Nucleus accumbens (tissue), 56 donors: ENCODE data around the gene STRIP1.
"Not testable (repeated sequence)": the region's sequence is repeated elsewhere in the genome, so short reads cannot be mapped to it uniquely, and the experiment has no call there.

Source experiments
- DNase-seq, 56 donors: peaks; one replicate each; lab custom pipeline; 2025; lab: John Stamatoyannopoulos, UW

The STRIP1 gene

DNA sequence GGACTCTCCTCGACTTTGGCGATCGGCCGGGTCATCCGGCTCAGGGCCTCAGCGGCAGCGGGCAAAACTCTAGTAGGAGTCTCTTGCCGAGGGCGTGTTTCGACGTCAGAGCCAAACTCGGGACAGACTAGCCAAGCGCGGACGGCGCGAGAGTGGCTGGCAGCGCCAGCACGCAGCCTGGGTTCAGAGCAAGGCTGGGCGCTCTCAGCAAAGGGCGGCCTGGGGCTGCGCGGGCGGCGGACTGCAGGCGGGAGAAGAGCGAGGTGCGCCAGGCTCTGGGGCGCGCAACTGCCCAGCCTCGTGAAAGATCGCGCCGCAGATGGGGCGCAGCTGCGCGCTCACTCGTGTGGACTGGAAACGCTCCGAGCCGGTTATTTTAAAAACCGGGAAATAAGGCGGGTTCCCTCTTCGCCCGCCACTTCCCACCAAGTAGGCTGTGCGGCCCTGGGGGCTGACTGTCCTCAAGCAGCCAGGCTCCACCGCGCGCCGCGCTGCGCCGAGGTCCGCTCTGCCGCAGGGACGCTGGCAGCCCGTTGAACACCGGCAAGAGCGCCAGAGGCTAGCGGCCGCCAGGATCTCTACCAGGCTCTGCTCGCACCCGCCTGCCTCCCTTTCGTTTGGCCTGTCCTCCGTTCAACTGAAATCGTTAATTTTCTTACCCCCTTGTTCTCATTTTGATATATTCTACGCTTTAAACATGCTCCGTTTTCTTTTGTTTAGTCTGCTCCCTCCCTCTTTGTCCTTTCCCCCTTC, 33.6 kb downstream of the STRIP1 start:
- no peak for DNase-seq

DNA sequence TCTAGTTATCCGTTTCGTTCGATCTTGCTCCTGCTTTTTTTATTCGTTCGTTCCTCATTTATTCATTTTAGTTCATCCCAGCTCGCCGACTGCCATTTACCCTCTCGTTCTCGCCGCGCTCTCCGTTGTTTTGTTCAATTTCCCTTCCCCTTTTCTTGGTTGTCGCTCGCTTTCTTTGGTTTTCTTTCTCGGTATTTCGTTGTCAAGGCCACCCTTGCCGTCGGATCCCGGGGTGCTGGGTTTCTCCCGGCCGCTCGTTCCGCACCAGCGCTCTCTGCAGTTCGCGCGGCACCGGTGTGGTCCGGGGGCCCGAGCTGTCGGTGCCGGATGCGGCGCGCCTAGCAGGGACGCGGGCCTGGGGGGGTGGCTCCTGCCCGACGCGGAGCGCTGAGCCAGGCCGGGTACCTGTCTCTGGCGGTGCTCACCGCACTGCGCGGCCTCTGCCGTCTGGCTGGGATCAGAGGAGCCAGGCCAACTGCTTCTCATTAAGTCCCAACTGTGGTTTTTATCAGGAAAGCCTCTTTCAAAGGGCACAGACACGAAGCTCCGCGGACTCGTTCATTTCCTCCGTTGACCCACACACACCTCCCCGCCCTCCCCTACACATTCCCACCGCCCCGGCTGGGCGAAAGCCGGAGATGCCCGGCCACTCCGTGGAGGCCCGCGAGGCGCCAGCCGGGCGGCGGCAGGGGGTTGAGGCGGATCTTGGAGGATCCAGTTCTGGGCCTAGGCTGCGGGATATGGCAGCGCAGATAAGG, 34.4 kb downstream of the STRIP1 start:
- DNase-seq = no peak

DNA sequence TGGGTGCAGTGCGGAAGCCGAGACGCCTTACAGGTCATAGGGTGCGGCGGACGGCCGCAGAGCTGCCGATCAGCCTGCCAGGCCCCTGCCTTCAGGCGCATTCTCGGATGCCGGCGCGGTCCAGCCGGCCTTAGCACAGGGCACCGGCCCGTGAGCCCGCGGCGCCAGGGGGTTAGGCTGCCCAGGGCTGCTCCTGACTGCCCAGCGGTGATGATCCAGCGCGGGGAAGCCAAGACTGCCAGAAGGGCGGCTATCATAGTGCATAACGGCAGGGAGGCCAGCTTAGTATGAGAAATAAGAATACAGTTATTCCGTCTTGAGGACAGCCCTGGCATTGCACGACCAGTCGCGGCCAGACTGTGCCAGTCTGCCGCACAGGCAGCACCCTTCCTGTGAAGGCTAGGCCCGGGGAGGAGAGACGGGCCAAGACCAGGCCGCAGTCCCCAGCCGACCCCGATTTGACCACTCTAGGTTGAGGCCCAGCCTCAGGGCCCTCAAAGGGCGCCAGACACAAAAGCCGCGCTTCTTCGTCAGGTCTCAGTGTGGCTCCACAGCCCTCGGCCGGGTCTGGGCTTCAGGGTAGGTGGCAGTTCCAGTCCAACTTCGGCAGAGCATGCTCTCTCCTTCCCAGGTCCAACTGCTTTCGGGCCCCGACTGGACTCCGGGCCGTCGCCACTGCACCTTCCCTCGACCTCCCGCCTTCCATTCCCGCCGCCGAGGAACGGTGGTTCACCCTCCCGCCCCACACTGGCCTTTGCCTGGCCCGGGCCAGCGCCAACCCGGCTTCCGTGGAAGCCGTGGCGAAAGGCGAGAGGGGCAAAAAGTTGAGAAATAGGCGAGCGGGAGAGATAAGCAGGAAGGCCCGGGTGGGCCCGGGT, 35.2 kb downstream of the STRIP1 start:
- DNase-seq = no peak

DNA sequence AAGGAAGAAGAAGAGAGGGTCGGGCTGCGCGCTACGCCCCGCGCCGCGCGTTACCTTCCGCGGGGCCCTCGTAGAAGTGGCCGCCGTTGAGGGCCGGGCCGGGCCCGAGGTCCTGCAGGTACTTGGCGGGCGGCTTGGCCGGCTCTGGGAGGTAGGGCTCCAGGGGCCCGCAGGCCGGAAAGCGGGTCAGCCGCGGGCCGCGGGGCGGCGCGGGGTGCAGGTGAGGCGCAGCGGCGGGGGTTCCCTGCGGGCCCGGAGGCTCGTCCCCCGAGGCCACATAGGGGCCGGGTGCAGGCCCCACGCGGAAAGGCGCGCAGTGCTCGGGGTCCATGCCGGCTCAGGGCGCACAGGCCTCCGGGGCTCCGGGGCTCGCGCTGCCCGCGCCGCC, 35.9 kb downstream of the STRIP1 start:
- no peak for DNase-seq

DNA sequence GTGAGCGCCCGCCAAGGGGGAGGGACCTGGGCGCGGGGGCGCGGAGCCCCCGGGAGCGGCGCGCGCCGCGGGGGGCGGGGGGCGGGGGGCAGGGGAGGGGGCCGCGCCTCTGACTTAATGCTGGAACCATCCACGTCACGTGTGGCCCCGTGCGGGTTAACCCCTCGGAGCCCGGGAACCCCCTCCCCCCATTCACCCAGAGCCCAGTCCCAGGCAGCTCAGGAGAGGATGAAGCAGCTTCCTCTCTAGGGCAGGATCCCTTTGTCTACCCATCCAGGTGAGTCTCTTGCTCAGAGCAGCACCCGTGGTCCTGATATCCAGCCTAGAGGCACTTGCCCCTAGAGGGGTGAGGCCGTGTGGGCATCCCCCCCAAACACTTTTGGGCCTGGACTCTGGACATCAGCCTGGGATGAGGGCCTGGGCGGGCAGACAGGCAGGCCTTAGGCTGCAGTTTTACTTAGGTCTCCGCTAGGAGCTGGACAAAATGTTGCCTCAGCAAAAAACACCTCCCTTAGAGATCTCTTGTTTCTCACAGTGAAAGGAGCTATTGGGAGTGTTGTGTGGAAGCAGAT, 36.3 kb downstream of the STRIP1 start, which contains the start of gene ALX3:
Gene ALX3, minus strand, starts transcription at position 2 of the 572 bp plus-strand sequence. CDS start 60 bp downstream, outside the sequence.
- DNase-seq = no peak

DNA sequence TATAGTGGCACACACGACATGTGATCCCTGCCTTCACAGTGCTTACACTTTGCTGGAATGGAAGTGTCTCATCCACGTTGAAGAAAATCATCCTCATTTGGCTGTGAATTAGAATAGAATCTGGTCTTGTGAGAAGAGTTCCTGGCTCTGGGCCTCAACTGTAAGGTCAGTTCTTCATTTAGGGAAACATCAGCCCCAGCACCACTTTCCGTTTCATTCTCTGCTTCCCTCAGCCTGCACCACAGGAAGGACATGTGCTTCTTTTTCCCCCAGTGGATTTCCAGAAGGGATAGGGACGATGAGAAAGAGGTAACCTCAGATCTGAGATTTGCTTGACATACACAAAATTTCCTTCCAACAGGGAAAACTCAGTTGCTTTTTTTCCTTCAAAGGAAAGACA, 39.7 kb downstream of the STRIP1 start:
- DNase-seq = no peak

DNA sequence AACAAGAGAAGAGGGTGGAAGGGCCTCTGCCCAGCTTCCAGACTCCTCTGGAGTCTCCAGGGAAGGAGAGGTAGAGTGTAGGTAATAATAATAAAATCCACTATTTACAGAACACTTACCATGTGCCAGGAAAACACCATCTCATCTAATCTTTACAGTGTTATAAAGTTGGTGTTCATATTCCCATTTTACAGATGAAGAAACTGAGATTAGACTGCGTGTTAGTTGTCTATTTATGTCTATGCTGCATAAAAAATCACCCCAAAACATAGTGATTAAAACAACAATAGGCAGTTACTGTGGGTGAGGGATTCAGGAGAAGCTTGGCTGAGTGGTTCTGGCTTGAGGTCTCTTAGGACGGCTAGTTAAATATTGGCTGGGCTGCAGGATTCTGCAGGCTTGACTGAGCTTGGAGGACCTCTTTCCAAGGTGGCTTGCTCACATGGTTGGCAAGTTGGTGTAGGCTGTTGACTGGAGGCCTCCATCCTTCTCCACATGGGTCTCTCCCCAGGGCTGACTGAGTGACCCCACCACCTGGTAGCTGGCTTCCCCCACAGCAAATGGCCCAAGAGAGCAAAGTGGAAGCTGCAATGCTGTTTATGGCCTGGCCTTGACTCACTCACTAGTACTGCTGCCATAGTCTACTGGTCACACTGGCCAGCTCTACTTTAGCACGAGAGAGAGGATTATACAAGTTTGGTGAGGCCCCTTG, 42.5 kb downstream of the STRIP1 start:
- DNase-seq = no peak

DNA sequence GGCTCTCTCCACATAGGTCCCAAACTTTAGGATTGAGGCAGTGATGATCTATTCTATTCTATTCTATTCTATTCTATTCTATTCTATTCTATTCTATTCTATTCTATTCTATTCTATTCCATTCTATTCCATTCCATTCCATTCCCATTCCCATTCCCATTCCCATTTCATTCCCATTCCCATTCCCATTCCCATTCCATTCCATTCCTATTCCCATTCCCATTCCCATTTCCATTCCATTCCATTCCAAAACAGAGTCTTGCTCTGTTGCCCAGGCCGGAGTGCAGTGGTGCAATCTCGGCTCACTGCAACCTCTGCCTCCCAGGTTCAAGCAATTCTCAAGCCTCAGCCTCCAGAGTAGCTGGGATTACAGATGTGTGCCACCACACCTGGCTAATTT, 45.6 kb downstream of the STRIP1 start:
- not testable (repeated sequence) for DNase-seq

DNA sequence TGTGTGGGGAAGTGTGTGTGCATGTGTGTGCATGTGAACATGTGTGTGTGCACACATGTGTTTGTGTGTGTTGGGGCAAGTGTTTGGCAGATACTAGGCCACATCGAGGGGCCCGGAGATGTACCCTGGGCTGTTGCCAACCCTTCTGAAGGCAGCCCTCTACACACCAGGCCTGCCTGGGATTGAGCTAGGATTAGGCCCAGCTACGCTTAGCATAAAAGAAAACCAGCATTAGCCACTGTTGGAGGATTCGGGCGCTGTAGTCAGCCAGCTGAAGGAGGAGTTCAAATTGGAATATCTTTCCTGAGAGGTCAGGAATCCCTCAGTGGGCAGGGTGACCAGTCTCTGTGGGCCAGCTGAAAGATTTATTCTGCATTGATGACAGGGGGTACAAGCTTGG, 46.6 kb downstream of the STRIP1 start:
- DNase-seq = no peak

DNA sequence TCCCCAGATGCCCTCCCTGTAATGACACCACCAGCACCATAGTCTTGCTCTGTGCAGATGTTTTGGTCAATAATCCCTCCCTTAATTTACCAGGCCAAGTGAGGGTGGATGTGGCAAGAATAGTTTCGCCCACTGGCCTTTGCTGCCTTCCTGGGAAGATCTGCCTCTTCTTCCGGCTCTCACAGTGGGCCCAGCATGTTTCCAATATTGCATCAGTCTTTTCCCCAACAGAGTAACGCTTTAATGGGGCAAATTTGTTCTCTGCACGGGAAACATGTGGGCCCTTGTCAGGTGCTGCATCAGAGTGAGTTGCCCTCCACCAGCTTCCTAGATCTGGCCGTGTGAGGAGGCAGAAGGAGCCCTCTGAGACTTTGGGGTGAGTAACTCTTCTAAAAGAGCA, 48.1 kb downstream of the STRIP1 start:
- DNase-seq = no peak

DNA sequence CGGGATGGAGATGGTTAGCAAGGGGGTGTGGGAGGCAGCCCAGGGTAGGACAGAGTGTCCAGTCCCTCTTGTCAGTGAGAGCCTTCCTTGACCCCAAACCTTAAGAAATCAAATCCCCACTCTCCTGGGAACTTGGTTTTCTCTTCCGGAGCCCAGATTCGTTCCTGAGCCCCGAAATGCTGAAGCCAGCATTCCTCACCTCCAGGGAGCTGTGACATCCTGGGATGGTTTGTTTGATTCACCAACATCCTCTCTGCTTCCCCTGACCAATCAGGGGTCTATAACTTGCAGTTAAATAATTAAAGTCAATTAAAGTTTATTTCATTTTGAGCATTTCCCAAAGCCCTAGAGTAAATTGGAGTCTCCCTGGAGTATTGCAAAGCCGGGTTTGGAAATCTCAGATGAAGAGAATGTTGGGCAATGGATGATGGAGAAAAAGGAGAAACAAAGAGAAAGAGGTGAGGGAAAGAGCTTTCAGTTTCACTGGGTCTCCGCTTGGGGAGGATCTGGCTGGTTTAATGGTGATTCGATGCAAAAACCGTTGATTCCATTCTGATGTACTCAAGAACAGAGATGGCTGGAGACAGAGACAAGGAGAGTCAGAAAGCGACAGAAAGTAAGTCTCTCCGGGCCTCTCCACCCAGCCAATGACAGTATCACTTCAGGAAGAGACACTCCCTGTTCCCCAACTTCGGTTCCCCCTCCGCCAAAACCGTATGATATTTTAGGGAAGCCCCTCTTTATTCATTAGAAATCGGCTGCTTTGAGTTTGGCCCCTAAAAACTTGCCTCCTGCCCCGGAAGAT, 48.8 kb downstream of the STRIP1 start:
- no peak for DNase-seq

DNA sequence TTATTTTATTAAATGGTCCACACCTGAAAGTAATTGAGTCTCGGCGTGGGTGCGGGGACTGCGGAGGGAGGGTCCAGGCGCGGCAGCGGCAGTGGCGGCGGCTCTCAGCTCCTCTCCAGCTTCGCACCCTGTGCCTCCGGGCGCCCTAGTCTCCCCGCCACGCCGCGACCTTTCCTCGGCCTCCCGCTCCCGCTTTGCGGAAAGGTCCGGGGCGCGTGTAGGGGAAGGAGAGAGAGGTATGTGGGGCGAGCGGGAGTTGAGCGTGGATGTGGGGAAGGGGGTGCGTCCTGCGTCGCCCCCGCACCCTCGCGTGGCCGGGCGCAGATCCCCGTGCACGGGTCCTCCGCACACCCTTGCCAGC, 49.4 kb downstream of the STRIP1 start:
- DNase-seq = no peak

DNA sequence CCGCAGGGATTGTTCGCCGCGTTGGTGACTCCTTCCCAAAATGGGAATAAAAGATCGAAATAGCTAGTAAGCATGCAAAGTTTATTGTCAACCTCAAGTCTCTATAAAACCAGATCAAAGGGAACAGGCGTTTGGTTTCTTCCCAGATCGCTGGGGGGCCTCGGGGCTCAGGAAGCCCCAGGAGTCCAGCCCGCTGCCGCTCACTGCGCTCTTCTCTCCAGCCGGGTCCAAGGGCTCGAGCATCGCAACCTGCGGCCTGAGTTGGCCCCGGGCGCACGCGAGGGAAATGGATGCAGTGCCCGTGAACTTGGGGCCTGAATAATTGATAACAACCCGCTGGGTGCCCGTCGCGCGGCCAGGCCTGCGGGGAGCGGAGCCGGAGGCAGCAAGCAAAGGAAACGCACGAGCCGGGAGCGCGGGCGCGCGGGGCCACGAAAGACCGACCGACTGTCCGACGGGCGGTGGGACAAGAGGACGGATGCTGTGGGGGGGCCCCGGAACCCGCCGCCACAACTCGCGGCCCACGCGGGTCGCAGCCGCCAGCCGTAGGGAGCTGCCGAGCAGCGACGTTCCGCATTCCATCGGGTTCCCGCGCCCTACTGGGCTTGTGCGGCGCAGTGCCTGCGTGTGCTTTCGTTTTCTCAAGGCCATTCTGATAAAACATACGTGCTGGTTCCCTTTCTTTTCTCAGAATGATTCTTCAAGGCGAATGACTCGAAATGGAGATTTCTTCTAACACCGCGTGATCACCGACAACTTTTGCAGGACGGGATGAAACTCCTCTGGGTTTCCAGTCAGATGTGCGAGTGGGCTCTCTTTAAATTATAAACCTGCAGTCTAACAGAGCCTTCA, 50.0 kb downstream of the STRIP1 start:
- no peak for DNase-seq

DNA sequence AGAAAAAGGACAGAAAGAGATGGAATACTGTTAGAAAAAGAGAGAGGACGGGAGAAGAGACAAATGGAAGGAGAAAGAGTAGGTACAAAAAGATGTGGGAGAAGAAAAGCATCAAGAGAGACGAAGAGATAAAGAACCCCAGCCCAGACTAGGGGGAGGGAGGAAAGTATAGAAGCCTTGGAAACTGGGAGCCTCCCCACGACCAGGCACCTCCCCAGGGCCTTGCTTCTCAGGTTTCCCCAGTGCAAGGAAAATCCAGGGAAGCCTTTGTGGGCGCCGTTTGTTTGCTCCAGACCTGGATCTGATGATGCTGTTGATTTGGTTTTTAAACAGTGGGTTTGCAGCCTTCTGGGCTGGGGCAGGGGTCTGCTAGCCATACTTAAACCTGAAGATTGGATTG, 51.2 kb downstream of the STRIP1 start:
- no peak for DNase-seq

DNA sequence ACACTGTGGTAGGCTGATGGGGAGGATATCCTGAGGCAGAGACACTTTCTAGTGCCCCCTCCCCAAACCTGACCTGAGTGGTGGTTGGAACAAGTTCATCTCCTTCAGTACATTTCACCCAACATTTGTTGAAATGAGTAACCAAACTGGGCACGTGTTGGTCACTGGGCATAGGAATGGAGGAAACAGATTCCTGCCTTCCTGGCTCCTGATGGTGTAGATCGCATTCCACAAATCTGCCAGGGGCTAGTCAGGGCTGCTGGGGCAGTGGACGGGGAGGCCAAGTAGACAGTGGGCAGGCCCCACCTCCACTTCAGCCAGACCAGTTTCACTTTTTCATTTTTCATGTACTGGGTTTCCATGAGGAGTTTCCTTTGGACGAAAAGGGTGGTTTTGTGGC, 52.5 kb downstream of the STRIP1 start:
- DNase-seq = no peak

DNA sequence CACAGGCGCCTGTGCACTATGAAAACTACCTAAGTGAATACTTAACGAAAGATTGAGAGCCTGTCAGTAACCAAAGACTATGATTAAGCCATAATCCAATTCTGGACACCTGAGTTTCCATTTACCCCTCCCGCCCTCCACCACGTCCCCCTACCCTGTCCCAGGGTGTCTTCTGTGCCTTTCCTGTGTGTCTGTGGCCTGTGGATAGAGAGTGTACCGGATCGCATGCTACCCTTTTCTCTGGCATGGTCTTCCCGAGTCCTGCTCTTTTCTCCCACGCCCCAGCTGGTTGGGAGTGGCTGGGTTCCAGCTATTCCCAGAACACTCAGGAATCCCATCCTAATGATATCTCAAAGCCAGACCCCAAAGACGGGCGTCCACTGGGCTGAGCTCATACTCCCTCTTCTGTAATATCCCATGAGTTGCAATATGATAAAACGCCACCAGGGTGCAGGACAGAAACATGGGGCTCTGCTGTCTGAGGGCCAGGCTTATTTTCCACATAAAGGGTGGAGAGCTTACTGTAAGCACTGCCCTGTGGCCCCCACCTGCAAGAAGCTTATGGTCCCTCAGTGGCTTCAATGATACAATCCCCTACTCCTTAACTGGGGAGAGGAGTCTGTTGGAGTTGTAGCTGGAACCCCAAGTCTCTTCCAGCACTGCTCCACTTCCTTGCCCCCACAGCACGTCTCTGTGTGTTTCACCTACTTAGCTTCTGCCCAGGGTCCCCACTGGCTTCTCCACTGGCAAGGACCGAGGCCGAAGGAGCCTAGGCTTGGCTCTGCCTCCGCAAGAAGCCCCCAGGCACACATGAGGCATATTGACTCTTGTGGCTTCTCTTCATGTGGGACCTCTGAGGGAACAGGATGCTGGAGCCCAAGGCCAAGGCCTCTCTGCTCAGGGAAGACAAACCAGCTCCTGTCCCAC, 53.7 kb downstream of the STRIP1 start:
- DNase-seq = peak in 13 of 56 donors; percentile 3 to 63 (median 13)

DNA sequence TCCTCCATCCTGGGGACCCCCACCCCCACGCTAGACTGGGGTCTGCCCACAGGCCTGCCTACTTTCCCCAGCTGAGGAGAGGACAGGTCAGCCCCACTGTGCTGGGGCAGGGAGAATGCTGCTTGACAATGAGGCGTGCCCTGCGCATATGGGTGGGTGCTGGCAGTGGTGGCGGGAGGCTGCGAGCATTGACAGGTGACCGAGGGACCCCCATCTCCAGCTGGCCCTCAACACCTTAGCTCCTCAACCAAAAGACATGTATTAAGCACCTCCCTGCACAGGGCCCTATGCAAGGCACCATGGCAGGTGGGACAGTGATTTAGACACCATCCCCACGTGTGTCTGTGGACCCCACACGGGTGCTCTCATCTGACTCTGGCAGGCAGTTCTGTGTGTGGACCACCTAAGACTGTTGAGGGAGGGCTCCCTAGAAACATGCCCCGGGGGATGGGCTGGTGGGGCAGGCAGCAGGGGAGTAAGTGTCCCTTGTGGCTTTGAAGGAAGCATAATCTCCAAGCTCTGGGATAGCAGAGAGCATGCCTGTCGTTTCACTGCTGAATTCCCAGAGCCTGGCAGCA, 54.4 kb downstream of the STRIP1 start:
- DNase-seq = no peak
